Upper lobe of left lung (tissue), 4 donors: ENCODE data around the gene SIK3.

Experiments used
- CTCF ChIP-seq, 6 experiments: fragments of 450-650 bp in 4 of 6; fragments of 200-600 bp in 2 of 6; sonication (generic) in 2 of 6; IDR thresholded peaks; one replicate each; pipeline ENCODE4 v1.5.1; 2016 to 2019; ENCODE audit warnings: antibody characterized with exemption in 6 of 6
- EP300 ChIP-seq, 4 donors: sonication (generic); formaldehyde crosslinking; IDR thresholded peaks; one replicate each; pipeline ENCODE4 v1.5.1; 2017; ENCODE audit warnings: antibody characterized with exemption in 4 of 4, control low read depth in 2 of 4
- POLR2A ChIP-seq, 4 donors: fragments of 450-650 bp; IDR thresholded peaks; one replicate each; pipeline ENCODE4 v1.5.1; 2016 to 2017; ENCODE audit warnings: antibody characterized with exemption in 4 of 4, mild to moderate bottlenecking in 2 of 4

- TF ChIP-seq POLR2A (IDR thresholded peaks at IDR 0.05) = no peak
- no peak for TF ChIP-seq CTCF (IDR thresholded peaks at IDR 0.05)
- TF ChIP-seq EP300 (IDR thresholded peaks at IDR 0.05) = no peak
Measured at GRCh38 chr11:117010808-117011540, 87.3 kb downstream of the SIK3 start.
